A549 treated with AZD9567 at 1 μM for 4 hours (cell line): ENCODE data around the gene KRTAP19-1. TPM values are rescaled to one million over a fixed set of nuclear protein-coding genes. Genes with fewer than 3 reads are reported as not detected.

Experiments
- total RNA-seq: library from RNA; stranded (reverse); fragments of 200-300 nt; extraction: Qiagen RNA extraction; gene quantifications from 5 replicates; pipeline ENCODE4 v1.2.3, GENCODE V29; 2022; ENCODE audit not compliant: insufficient read depth

Gene KRTAP19-1
- not detected in 5 replicates for total RNA-seq

GRCh38 chr21:30480145-30480544 lies at the start of gene KRTAP19-1:
TSS of gene KRTAP19-1 (minus strand) at chr21:30480367. CDS start at chr21:30480317, 50 bp downstream.

GRCh38 chr21:30502041-30502440 lies 21.9 kb upstream of the KRTAP19-1 start, which contains the start of gene KRTAP19-5:
TSS of gene KRTAP19-5 (minus strand) at chr21:30502141. CDS start at chr21:30502090, 51 bp downstream.

GRCh38 chr21:30497065-30497464 lies 16.9 kb upstream of the KRTAP19-1 start, which contains the start of gene KRTAP19-4:
TSS of gene KRTAP19-4 (minus strand) at chr21:30497165. CDS start at chr21:30497110, 55 bp downstream.

DNA sequence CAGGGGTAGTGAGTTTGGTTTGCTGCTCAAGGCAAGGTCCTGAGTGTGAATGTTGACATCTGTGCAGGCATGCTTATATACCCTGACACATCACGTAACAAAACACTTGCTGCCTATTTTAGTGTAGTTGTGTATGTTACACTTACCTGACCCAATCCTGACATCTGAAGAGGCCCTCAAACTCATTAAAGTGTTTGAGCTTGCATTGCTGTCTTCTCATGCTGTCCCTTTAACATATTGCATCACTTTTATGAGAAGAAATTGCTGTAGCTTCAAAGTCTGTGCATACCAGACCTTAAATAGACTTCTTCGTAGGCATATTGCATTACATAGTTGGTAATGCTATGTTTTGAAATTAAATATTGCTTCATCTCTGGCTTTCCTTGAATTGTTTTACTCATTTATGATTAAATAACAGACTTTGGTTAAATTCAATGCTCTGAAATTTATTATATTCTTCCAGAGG lies 11.8 kb upstream of the KRTAP19-1 start, which contains the start of gene KRTAP19-3:
TSS of gene KRTAP19-3 (minus strand) at position 51 of the 466 bp plus-strand sequence. CDS start 56 bp downstream, outside the sequence.

DNA sequence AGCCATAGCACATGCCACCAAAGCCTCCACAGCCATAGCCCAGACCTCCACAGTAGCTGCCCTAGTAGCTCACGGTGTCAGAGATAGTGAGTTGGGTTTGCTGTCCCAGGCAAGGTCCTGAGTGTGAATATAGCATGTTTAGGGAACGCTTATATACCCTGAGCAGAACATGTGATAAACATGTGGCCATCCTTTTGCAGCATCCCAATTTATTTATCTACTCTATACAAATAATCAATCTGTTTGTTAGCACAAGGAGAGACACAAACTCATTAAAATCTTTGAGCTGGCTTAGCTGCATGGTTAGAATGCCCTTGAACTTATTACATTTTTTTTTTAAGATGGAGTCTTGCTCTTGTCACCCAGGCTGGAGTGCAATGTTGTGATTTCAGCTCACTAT lies 7.2 kb upstream of the KRTAP19-1 start, which contains the start of gene KRTAP19-2:
TSS of gene KRTAP19-2 (minus strand) at position 101 of the 400 bp plus-strand sequence. CDS start at position 13, 88 bp downstream.

GRCh38 chr21:30439975-30440374 lies 40.2 kb downstream of the KRTAP19-1 start, which contains the start of gene KRTAP15-1:
TSS of gene KRTAP15-1 (plus strand) at chr21:30440275. CDS start at chr21:30440328, 53 bp downstream.

GRCh38 chr21:30430170-30430655 lies 50.0 kb downstream of the KRTAP19-1 start, which contains the start of gene KRTAP13-4:
TSS of gene KRTAP13-4 (plus strand) at chr21:30430220. CDS start at chr21:30430276, 56 bp downstream.

Other genes with a start within 250 kb of the KRTAP19-1 start
- not detected in 5 replicates for gene KRTAP24-1, start 197.4 kb downstream of the KRTAP19-1 start, total RNA-seq
- gene KRTAP25-1, start 190.9 kb downstream of the KRTAP19-1 start, total RNA-seq, result not detected in 5 replicates
- gene KRTAP26-1, start 160.1 kb downstream of the KRTAP19-1 start, total RNA-seq, result not detected in 5 replicates
- gene KRTAP27-1, start 142.7 kb downstream of the KRTAP19-1 start, total RNA-seq, result not detected in 5 replicates
- gene KRTAP23-1, start 131.8 kb downstream of the KRTAP19-1 start, total RNA-seq, result not detected in 5 replicates
- 0.09 TPM in 1 of 5 replicates, not detected in the others for gene KRTAP13-2, start 108.1 kb downstream of the KRTAP19-1 start, total RNA-seq
- not detected in 5 replicates for gene KRTAP13-1, start 84.3 kb downstream of the KRTAP19-1 start, total RNA-seq
- gene KRTAP13-3, start 54.4 kb downstream of the KRTAP19-1 start, total RNA-seq, result not detected in 5 replicates
- not detected in 5 replicates for gene KRTAP13-4, start 50.1 kb downstream of the KRTAP19-1 start, total RNA-seq
- not detected in 5 replicates for gene KRTAP15-1, start 40.1 kb downstream of the KRTAP19-1 start, total RNA-seq
- gene KRTAP19-2, start 7.1 kb upstream of the KRTAP19-1 start, total RNA-seq, result not detected in 5 replicates
- not detected in 5 replicates for gene KRTAP19-3, start 11.6 kb upstream of the KRTAP19-1 start, total RNA-seq
- not detected in 5 replicates for gene KRTAP19-4, start 16.8 kb upstream of the KRTAP19-1 start, total RNA-seq
- not detected in 5 replicates for gene KRTAP19-5, start 21.8 kb upstream of the KRTAP19-1 start, total RNA-seq
- gene KRTAP19-6, start 61.5 kb upstream of the KRTAP19-1 start, total RNA-seq, result not detected in 5 replicates
- not detected in 5 replicates for gene KRTAP19-7, start 80.9 kb upstream of the KRTAP19-1 start, total RNA-seq
- not detected in 5 replicates for gene KRTAP22-2, start 110.0 kb upstream of the KRTAP19-1 start, total RNA-seq
- not detected in 5 replicates for gene KRTAP6-3, start 112.1 kb upstream of the KRTAP19-1 start, total RNA-seq
- not detected in 5 replicates for gene KRTAP6-2, start 118.5 kb upstream of the KRTAP19-1 start, total RNA-seq
- gene KRTAP22-1, start 120.7 kb upstream of the KRTAP19-1 start, total RNA-seq, result not detected in 5 replicates
- not detected in 5 replicates for gene KRTAP6-1, start 133.6 kb upstream of the KRTAP19-1 start, total RNA-seq
- gene KRTAP20-1, start 136.1 kb upstream of the KRTAP19-1 start, total RNA-seq, result not detected in 5 replicates
- not detected in 5 replicates for gene KRTAP20-4, start 140.3 kb upstream of the KRTAP19-1 start, total RNA-seq
- not detected in 5 replicates for gene KRTAP20-2, start 154.8 kb upstream of the KRTAP19-1 start, total RNA-seq
- not detected in 5 replicates for gene KRTAP20-3, start 162.5 kb upstream of the KRTAP19-1 start, total RNA-seq
- not detected in 5 replicates for gene KRTAP21-3, start 238.4 kb upstream of the KRTAP19-1 start, total RNA-seq